Left ventricle myocardium inferior (tissue), 1 donor: Measurements from ENCODE around the gene PLEKHG5. TPM values are rescaled to one million over a fixed set of nuclear protein-coding genes. Genes with fewer than 3 reads are reported as not detected.

Experiments used
- DNase-seq: peaks from one replicate; pipeline ENCODE4 v3.0.0-alpha.2; 2020
- H3K27ac ChIP-seq: fragments of 200-600 bp; replicated peaks from 2 replicates; pipeline ENCODE4 v1.8.0; 2021
- H3K27me3 ChIP-seq: fragments of 200-600 bp; 2 replicates; pipeline ENCODE4 v1.8.0; 2021; ENCODE audit warnings: low read depth
- H3K36me3 ChIP-seq: fragments of 200-600 bp; 2 replicates; pipeline ENCODE4 v1.8.0; 2021
- H3K4me1 ChIP-seq: fragments of 200-600 bp; 2 replicates; pipeline ENCODE4 v1.8.0; 2021
- H3K4me3 ChIP-seq: fragments of 200-600 bp; 2 replicates; pipeline ENCODE4 v1.8.0; 2021; ENCODE audit warnings: mild to moderate bottlenecking, moderate library complexity
- H3K9me3 ChIP-seq: fragments of 200-600 bp; replicated peaks from 2 replicates; pipeline ENCODE4 v1.8.0; 2021
- CTCF ChIP-seq: fragments of 200-600 bp; IDR thresholded peaks from 2 replicates; pipeline ENCODE4 v1.8.0; 2021; ENCODE audit warnings: antibody characterized with exemption, mild to moderate bottlenecking, borderline replicate concordance
- intact Hi-C: fragments of 100-400 bp; cut with micrococcal nuclease; formaldehyde crosslinking; loops from one replicate; pipeline ENCODE4 v1.11.0; 2022
- total RNA-seq: library from RNA; stranded (reverse); fragmentation: NEBNext Ultra II Directional; extraction: Animal tissue kit (Norgen Biotek cat#: 25700); gene quantifications from one replicate; pipeline ENCODE4 v1.2.1, GENCODE V29; 2021
- donor health status: DM: no; HTN: yes; CAD: no; lungs with severe emphysema.

PLEKHG5 gene
- total RNA-seq, 1 donor from 2014 or later: 16.2 TPM

- no peaks in the 10 kb centered on the region for H3K36me3 ChIP-seq
- intact Hi-C loops: no loop called here
- DNase-seq: no peak
- no peak for TF ChIP-seq CTCF
- H3K27me3 ChIP-seq: no peaks in the 10 kb centered on the region
- no peaks in the 10 kb centered on the region for H3K9me3 ChIP-seq
- H3K27ac ChIP-seq: peak overlapping the region; percentile 79
- no peak overlapping the region for H3K4me3 ChIP-seq
- peaks cover 89% of the 10 kb centered on the region for H3K4me1 ChIP-seq
These were observed 7.2 kb upstream of the PLEKHG5 start for GRCh38 chr1:6498576-6499111.

- peaks cover 94% of the 10 kb centered on the region for H3K4me1 ChIP-seq
- peak overlapping the region; percentile 79 for H3K27ac ChIP-seq
- H3K9me3 ChIP-seq: no peaks in the 10 kb centered on the region
- no peaks in the 10 kb centered on the region for H3K27me3 ChIP-seq
- DNase-seq: no peak
- H3K36me3 ChIP-seq: no peaks in the 10 kb centered on the region
- intact Hi-C loops: no loop called here
- H3K4me3 ChIP-seq: peak overlapping the region; percentile 79
- TF ChIP-seq CTCF: no peak
These were observed 6.6 kb upstream of the PLEKHG5 start for GRCh38 chr1:6497867-6498575.

GRCh38 chr1:6497215-6497866 is 5.9 kb upstream of the PLEKHG5 start:
- Histone ChIP-seq H3K4me3 (peak overlapping the region; percentile 79), H3K27me3 (no peaks in the 10 kb centered on the region), H3K9me3 (no peaks in the 10 kb centered on the region), H3K36me3 (no peaks in the 10 kb centered on the region), H3K4me1 (peaks cover 94% of the 10 kb centered on the region), H3K27ac (peak overlapping the region; percentile 79)
- peak; percentile 68 for DNase-seq
- intact Hi-C loops: no loop called here
- no peak for TF ChIP-seq CTCF

- Histone ChIP-seq H3K27me3 (no peaks in the 10 kb centered on the region), H3K27ac (peak overlapping the region; percentile 79), H3K4me1 (peaks cover 94% of the 10 kb centered on the region), H3K36me3 (no peaks in the 10 kb centered on the region), H3K9me3 (no peaks in the 10 kb centered on the region), H3K4me3 (peak overlapping the region; percentile 79)
- intact Hi-C loops: no loop called here
- TF ChIP-seq CTCF: no peak
- DNase-seq: peak; percentile 16
These were observed 5.4 kb upstream of the PLEKHG5 start for GRCh38 chr1:6496890-6497214.

GRCh38 chr1:6496365-6496721 is 4.9 kb upstream of the PLEKHG5 start:
- Histone ChIP-seq H3K9me3 (no peaks in the 10 kb centered on the region), H3K27ac (peak overlapping the region; percentile 79), H3K27me3 (no peaks in the 10 kb centered on the region), H3K36me3 (no peaks in the 10 kb centered on the region), H3K4me3 (peak overlapping the region; percentile 79), H3K4me1 (peaks cover 94% of the 10 kb centered on the region)
- intact Hi-C loops: no loop called here
- no peak for TF ChIP-seq CTCF
- peak; percentile 31 for DNase-seq
